Omental fat pad (tissue), 4 donors: ENCODE results near the gene MAPRE2. TPM values are rescaled to one million over a fixed set of nuclear protein-coding genes. Genes with fewer than 3 reads are reported as not detected.

Experiments
- ATAC-seq: fragments of 150-250 bp; one replicate; pipeline ENCODE4 v1.9.1; 2016; ENCODE audit warnings: mild to moderate bottlenecking, moderate library complexity; ENCODE audit not compliant: low FRiP score
- DNase-seq: peaks from one replicate; pipeline ENCODE4 v3.0.0-alpha.2; 2019; ENCODE audit warnings: low spot score
- CTCF ChIP-seq, 3 donors: fragments of 450-650 bp; IDR thresholded peaks; one replicate each; pipeline ENCODE4 v1.5.1; 2016 to 2017; ENCODE audit warnings: antibody characterized with exemption in 3 of 3, mild to moderate bottlenecking in 3 of 3, moderate library complexity in 2 of 3
- total RNA-seq, 4 donors: library from RNA; depleted of rRNA; stranded (reverse); fragments of >200 nt; gene quantifications; one replicate each; pipeline ENCODE4 v1.1.0, GENCODE V29; 2016

Gene MAPRE2
- 10 to 100 TPM; 19.7 to 35.6 (median 24.8) TPM for total RNA-seq

DNA sequence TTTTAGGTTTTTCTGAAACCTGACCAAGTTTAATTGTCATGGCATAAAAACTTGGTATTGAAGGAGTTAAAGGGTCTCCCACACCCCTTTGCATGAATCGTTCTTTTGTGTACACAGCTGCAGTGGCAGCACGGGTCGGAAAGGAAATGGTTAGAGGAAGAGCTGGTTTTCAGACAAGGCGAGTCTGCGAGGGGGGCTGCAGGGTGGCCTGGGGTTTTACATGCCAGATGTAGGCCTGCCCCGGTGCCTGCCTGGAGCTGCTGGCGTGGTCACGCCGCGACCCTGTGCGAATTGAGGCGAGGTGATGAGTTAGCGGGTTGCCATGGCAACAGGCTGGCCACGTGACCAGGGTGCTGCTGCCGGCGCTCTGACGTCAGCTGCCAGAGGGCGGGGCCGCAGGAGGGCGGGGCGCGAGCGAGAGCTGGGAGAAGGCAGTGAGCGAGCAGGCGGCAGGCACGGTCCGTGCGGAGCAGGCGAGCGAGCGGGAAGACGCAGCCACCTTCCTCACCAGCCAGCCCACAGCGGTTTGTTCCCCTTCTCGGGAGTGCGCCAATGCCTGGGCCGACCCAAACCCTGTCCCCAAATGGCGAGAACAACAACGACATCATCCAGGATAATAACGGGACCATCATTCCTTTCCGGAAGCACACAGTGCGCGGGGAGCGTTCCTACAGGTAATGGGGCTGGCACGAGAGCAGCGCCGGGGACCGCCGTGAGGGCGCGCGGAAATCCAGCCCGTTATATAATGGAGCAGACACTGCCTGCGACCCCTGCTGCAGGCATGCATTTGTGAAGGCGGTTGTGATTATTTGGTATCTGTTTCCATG is at the start of gene MAPRE2:
Gene MAPRE2, plus strand, starts transcription at position 426 of the 827 bp plus-strand sequence. Its CDS starts 127 bp downstream, at position 553.
- DNase-seq = peak; percentile 100
- peak; percentile 94 for ATAC-seq
- TF ChIP-seq CTCF (IDR thresholded peaks at IDR 0.05) = no peak

GRCh38 chr18:34991561-34991960 is 49.7 kb upstream of the MAPRE2 start:
- TF ChIP-seq CTCF (IDR thresholded peaks at IDR 0.05) = no peak
- ATAC-seq = no peak
- no peak for DNase-seq

- DNase-seq (no peak), ATAC-seq (no peak)
- no peak for TF ChIP-seq CTCF (IDR thresholded peaks at IDR 0.05)
Measured at GRCh38 chr18:34993289-34993688, 47.9 kb upstream of the MAPRE2 start.

GRCh38 chr18:34995746-34996145 is 45.5 kb upstream of the MAPRE2 start:
- ATAC-seq = no peak
- DNase-seq = no peak
- no peak for TF ChIP-seq CTCF (IDR thresholded peaks at IDR 0.05)

DNA sequence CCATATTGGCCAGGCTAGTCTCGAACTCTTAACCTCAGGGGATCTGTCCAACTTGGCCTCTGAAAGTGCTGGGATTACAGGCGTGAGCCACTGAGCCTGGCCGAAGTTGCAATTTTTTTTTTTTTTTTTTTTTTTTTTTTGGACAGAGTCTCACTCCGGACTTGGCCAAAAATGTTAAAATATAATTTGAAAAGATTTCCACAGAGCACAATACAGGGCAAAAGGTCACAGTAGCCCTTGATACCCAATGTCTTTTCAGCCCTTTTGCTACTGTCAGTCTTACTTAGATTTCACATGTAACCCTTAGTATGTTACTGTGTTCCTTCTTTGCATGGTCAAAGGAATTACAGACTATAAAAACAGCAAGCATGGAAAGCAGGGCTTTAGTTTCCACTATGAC is 42.6 kb upstream of the MAPRE2 start:
- no peak for ATAC-seq
- no peak for DNase-seq
- TF ChIP-seq CTCF (IDR thresholded peaks at IDR 0.05) = no peak

DNA sequence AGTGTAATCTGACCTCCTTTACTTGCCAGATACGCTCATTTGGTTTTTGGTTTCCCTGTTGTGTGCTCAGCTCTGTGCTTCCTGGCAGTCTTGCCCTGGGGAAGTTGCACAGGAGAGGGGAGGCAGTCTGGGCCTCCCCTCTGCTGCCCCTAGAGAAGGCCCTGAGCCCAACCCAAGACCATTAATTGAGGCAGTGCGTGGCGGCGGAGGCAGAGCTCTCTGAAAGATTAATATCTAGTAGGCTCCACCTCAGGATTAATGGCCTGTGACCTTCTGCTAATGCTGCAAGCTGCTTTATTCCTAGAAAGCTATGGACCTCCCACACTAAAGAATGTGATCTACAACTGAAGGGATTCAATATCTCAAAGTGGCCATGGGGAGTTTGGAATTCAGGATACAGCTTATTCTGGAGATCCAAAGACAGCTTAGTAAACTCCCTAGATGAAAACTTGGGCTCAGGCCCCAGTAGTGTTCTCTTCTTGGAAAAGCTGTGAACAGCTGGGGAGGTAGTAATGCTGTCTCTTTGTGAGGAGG is 41.4 kb upstream of the MAPRE2 start:
- ATAC-seq (no peak), DNase-seq (no peak)
- no peak for TF ChIP-seq CTCF (IDR thresholded peaks at IDR 0.05)

DNA sequence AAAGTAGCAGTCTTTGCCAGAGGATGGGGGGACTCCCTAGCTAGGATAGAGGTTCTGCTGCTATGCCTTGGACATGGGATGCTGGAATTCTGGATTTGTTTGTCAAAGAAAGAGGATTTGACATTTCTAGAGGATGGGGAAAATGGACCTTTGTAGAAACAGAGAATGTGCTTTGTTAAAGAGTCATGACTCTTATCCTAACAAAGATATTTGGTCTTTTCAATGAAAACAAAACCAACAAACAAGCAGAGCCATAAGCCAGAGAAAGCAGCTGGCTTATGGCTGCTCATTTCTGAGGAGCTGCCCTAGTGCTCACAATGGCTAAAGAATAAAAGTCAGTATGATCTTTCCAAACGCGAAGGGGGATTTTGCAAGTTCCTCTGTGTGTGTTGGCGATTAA is 40.8 kb upstream of the MAPRE2 start:
- DNase-seq (no peak), ATAC-seq (no peak)
- no peak for TF ChIP-seq CTCF (IDR thresholded peaks at IDR 0.05)
